ENCODE measurements around the gene CCR7. TPM values are rescaled to one million over a fixed set of nuclear protein-coding genes. Genes with fewer than 3 reads are reported as not detected.

Gene CCR7
- total RNA-seq, 1 donor = not detected

DNA sequence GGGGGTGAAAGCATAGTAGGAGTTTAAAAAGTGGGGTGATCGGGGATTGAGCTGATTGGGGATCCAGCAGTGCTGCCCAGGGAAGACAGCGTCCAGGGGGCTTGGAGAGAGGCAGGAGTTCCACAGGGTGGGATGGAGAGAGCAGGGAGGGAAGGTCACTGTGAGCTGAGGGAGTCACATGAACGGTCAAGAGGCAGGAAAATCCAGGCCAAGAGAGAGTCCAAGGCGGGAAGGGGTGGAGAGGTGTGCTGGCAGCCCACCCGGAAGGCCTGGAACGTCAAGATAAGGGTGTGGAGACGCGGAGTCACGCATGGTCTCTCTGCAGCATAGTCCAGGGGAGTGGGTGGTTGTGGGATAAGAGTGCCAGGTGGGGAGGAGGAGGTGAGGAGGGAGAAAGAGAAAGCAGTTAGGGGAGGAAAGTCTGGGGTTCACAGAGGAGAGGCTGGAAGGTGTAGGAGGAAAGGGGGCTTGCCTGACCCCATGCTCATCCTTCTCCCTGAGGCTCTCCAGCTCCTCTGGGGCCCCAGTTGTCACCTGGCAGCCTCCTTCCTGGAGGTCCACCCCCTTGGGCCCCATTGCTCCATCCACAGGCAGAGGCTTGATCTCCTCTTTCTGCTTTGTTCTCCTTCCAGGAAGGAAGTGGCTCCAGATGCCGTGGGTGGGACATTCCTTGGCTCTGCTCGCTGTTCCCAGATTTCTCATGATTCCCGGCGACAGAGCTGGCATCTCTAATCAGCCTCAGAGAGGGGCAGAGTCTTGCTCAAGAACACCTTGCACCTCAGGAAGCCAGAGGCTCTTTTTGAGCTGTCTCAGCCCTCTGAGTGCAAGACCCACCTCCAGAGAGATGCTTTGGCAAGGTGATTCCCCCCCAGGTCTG lies 28.7 kb downstream of the CCR7 start:
- Histone ChIP-seq H3K27ac (ENCODE audit: low read depth, low read length) (peak overlapping the region; percentile 99), H3K4me1 (ENCODE audit: insufficient read depth, low read length) (peaks cover 60% of the 10 kb centered on the region)

DNA sequence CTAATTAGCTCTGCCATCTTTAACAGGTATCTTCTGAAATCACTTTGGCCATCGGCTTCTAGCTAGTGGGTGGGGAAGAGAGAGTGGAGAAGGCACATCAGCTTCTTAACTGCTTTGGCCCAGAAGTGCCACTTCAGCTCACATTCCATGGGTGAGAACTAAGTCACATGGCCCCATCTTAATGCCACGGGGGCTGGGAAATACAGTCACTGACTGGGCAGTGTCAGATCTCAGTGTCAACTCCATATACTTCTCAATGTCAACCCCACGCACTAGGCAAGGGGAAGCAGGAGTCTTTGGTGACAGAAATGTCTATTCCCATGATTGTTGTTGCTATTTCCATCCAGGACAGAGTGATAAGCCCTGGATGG lies 29.4 kb downstream of the CCR7 start:
- Histone ChIP-seq H4K20me1 (ENCODE audit: insufficient read depth, low read length) (no peaks in the 10 kb centered on the region), H3K27ac (ENCODE audit: low read depth, low read length) (peak overlapping the region; percentile 99), H3K79me2 (ENCODE audit: insufficient read depth, low read length) (no peaks in the 10 kb centered on the region), H3K4me2 (ENCODE audit: insufficient read depth, low read length) (no peak overlapping the region), H3K36me3 (ENCODE audit: insufficient read depth, low read length) (no peaks in the 10 kb centered on the region), H2AFZ (ENCODE audit: low read length) (no peak overlapping the region), H3K27me3 (ENCODE audit: insufficient read depth, low read length) (no peaks in the 10 kb centered on the region), H3K9me3 (ENCODE audit: low read depth, low read length) (no peaks in the 10 kb centered on the region), H3K4me3 (ENCODE audit: insufficient read depth, low read length) (no peak overlapping the region), H3K4me1 (ENCODE audit: insufficient read depth, low read length) (peaks cover 59% of the 10 kb centered on the region)
- no peak for DNase-seq (ENCODE audit: insufficient read length, low spot score, missing footprints)
- TF ChIP-seq, protein P1, sequence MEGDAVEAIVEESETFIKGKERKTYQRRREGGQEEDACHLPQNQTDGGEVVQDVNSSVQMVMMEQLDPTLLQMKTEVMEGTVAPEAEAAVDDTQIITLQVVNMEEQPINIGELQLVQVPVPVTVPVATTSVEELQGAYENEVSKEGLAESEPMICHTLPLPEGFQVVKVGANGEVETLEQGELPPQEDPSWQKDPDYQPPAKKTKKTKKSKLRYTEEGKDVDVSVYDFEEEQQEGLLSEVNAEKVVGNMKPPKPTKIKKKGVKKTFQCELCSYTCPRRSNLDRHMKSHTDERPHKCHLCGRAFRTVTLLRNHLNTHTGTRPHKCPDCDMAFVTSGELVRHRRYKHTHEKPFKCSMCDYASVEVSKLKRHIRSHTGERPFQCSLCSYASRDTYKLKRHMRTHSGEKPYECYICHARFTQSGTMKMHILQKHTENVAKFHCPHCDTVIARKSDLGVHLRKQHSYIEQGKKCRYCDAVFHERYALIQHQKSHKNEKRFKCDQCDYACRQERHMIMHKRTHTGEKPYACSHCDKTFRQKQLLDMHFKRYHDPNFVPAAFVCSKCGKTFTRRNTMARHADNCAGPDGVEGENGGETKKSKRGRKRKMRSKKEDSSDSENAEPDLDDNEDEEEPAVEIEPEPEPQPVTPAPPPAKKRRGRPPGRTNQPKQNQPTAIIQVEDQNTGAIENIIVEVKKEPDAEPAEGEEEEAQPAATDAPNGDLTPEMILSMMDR (IDR thresholded peaks at IDR 0.05; ENCODE audit: extremely low read depth, low read depth, low read length) = no peak

More for the DNA sequence above, 28.7 kb downstream of the CCR7 start:
- Histone ChIP-seq H3K9me3 (ENCODE audit: low read depth, low read length) (no peaks in the 10 kb centered on the region), H3K4me3 (ENCODE audit: insufficient read depth, low read length) (no peak overlapping the region), H2AFZ (ENCODE audit: low read length) (no peak overlapping the region), H3K4me2 (ENCODE audit: insufficient read depth, low read length) (peak overlapping the region; percentile 10), H3K79me2 (ENCODE audit: insufficient read depth, low read length) (no peaks in the 10 kb centered on the region), H3K27me3 (ENCODE audit: insufficient read depth, low read length) (no peaks in the 10 kb centered on the region), H4K20me1 (ENCODE audit: insufficient read depth, low read length) (no peaks in the 10 kb centered on the region), H3K36me3 (ENCODE audit: insufficient read depth, low read length) (no peaks in the 10 kb centered on the region)
- TF ChIP-seq, protein P1 (IDR thresholded peaks at IDR 0.05; ENCODE audit: extremely low read depth, low read depth, low read length) = no peak
- DNase-seq (ENCODE audit: insufficient read length, low spot score, missing footprints) = peak; percentile 81

DNA sequence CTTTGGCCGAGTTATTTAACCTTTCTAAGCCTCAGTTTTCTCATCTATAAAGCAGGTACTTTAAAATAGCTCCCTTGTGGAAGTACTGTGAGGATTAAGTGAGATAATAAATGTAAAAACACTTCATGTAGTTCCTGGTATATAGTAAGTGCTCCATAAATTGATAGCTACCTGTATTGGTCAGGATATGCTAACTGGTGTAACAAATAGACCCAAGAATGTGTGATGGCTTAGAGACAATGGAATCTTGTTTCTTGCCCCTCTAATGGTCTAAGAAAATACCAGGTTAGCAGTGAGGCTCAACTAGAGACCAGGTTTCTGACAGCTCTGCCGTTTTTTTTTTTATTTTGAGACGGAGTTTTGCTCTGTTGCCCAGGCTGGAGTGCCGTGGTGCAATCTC lies 29.8 kb downstream of the CCR7 start:
- H4K20me1 ChIP-seq (ENCODE audit: insufficient read depth, low read length) = no peaks in the 10 kb centered on the region
- no peaks in the 10 kb centered on the region for H3K36me3 ChIP-seq (ENCODE audit: insufficient read depth, low read length)
- peak overlapping the region; percentile 99 for H3K27ac ChIP-seq (ENCODE audit: low read depth, low read length)
- no peak overlapping the region for H3K4me3 ChIP-seq (ENCODE audit: insufficient read depth, low read length)
- TF ChIP-seq, protein P1 (IDR thresholded peaks at IDR 0.05; ENCODE audit: extremely low read depth, low read depth, low read length) = no peak
- H3K27me3 ChIP-seq (ENCODE audit: insufficient read depth, low read length) = no peaks in the 10 kb centered on the region
- no peak overlapping the region for H3K4me2 ChIP-seq (ENCODE audit: insufficient read depth, low read length)
- H3K79me2 ChIP-seq (ENCODE audit: insufficient read depth, low read length) = no peaks in the 10 kb centered on the region
- DNase-seq (ENCODE audit: insufficient read length, low spot score, missing footprints) = no peak
- H3K4me1 ChIP-seq (ENCODE audit: insufficient read depth, low read length) = peaks cover 61% of the 10 kb centered on the region
- H3K9me3 ChIP-seq (ENCODE audit: low read depth, low read length) = no peaks in the 10 kb centered on the region
- H2AFZ ChIP-seq (ENCODE audit: low read length) = no peak overlapping the region

DNA sequence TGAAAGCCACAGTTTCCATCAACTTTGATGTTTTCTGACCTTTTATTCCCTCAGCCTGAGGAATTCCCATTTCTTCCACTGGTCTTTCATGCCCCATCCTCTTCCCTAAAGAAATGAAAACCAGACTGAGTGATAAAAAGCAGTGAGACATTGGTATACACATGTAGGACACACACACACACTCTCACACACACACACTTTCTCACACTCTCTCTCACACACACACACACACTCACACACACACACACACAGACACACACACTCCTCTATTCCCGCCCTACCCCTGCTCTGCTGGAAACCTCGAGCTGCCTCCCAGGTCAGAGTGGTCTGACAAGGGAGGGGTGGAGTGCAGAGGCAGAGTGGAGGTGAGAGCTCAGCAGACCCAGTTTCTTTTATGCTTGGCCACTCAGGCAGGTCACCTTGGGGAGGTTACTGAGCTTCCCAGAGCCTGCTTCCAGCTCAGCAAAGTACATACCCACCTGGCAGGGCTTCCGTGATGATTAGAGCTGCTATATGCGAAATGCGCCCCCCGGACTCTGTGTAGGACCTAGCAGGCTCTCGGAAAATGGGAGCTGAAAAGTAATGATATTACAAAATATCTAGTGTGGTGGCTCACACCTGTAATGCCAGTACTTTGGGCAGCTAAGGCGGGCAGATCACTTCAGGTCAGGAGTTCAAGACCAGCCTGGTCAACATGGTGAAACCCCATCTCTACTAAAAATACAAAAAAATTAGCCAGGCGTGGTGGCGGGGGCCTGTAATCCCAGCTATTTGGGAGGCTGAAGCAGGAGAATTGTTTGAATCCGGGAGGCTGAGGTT lies 30.7 kb downstream of the CCR7 start:
- H2AFZ ChIP-seq (ENCODE audit: low read length) = peak overlapping the region; percentile 38
- no peaks in the 10 kb centered on the region for H3K27me3 ChIP-seq (ENCODE audit: insufficient read depth, low read length)
- DNase-seq (ENCODE audit: insufficient read length, low spot score, missing footprints) = no peak
- H3K36me3 ChIP-seq (ENCODE audit: insufficient read depth, low read length) = no peaks in the 10 kb centered on the region
- H3K27ac ChIP-seq (ENCODE audit: low read depth, low read length) = peak overlapping the region; percentile 99
- peaks cover 64% of the 10 kb centered on the region for H3K4me1 ChIP-seq (ENCODE audit: insufficient read depth, low read length)
- H3K4me2 ChIP-seq (ENCODE audit: insufficient read depth, low read length) = no peak overlapping the region
- no peaks in the 10 kb centered on the region for H3K79me2 ChIP-seq (ENCODE audit: insufficient read depth, low read length)
- H3K4me3 ChIP-seq (ENCODE audit: insufficient read depth, low read length) = no peak overlapping the region
- H3K9me3 ChIP-seq (ENCODE audit: low read depth, low read length) = no peaks in the 10 kb centered on the region
- no peaks in the 10 kb centered on the region for H4K20me1 ChIP-seq (ENCODE audit: insufficient read depth, low read length)
- TF ChIP-seq, protein P1 (IDR thresholded peaks at IDR 0.05; ENCODE audit: extremely low read depth, low read depth, low read length) = no peak

All from osteoblast (primary cell).